Trophoblast cell (in vitro differentiated cells and primary cell): Measurements from ENCODE around the gene CDKL1.

ENCODE experiments used
- DNase-seq, 2 donors: peaks; one replicate each; pipeline ENCODE4 v3.0.0-alpha.2; 2016
- H2AFZ ChIP-seq: 2 replicates; pipeline ENCODE4 v1.6.1; 2013; ENCODE audit warnings: low read length, moderate library complexity, mild to moderate bottlenecking; ENCODE audit not compliant: insufficient read depth, poor library complexity
- H2AK5ac ChIP-seq: 2 replicates; pipeline ENCODE4 v1.6.1; 2013; ENCODE audit warnings: mild to moderate bottlenecking, low read length
- H2BK120ac ChIP-seq: 2 replicates; pipeline ENCODE4 v1.6.1; 2013; ENCODE audit warnings: low read length, mild to moderate bottlenecking, moderate library complexity; ENCODE audit not compliant: insufficient read depth, poor library complexity
- H2BK12ac ChIP-seq: 2 replicates; pipeline ENCODE4 v1.6.1; 2013; ENCODE audit warnings: mild to moderate bottlenecking, low read length, moderate library complexity
- H2BK5ac ChIP-seq: 2 replicates; pipeline ENCODE4 v1.6.1; 2013; ENCODE audit warnings: low read length, low read depth, moderate library complexity, mild to moderate bottlenecking; ENCODE audit not compliant: poor library complexity
- H3K14ac ChIP-seq: 2 replicates; pipeline ENCODE4 v1.6.1; 2013; ENCODE audit warnings: mild to moderate bottlenecking, low read length
- H3K18ac ChIP-seq: 2 replicates; pipeline ENCODE4 v1.6.1; 2013; ENCODE audit warnings: mild to moderate bottlenecking, low read length
- H3K23ac ChIP-seq: 2 replicates; pipeline ENCODE4 v1.6.1; 2013; ENCODE audit warnings: low read length
- H3K27ac ChIP-seq: 2 replicates; pipeline ENCODE4 v1.5.1; 2013; ENCODE audit warnings: low read depth, mild to moderate bottlenecking, inconsistent platforms, low read length, moderate library complexity
- H3K27me3 ChIP-seq: 2 replicates; pipeline ENCODE4 v1.6.1; 2013; ENCODE audit warnings: inconsistent platforms, mild to moderate bottlenecking, low read length, moderate library complexity; ENCODE audit not compliant: insufficient read depth
- H3K36me3 ChIP-seq, 2 experiments: 1 replicate in 1 of 2; 2 replicates in 1 of 2; pipeline ENCODE4 v1.6.1; 2013; ENCODE audit warnings: low read length in 2 of 2, mild to moderate bottlenecking in 2 of 2, moderate library complexity in 1 of 2; ENCODE audit not compliant: insufficient read depth in 2 of 2, control insufficient read depth in 1 of 2
- H3K4ac ChIP-seq: 2 replicates; pipeline ENCODE4 v1.6.1; 2013; ENCODE audit warnings: low read depth, mild to moderate bottlenecking, low read length, moderate library complexity
- H3K4me1 ChIP-seq, 2 experiments: 1 replicate in 1 of 2; 2 replicates in 1 of 2; pipeline ENCODE4 v1.6.1; 2013; ENCODE audit warnings: low read length in 2 of 2, mild to moderate bottlenecking in 2 of 2, moderate library complexity in 1 of 2; ENCODE audit not compliant: insufficient read depth in 2 of 2, control insufficient read depth in 1 of 2
- H3K4me2 ChIP-seq: 2 replicates; pipeline ENCODE4 v1.6.1; 2013; ENCODE audit warnings: inconsistent platforms, mild to moderate bottlenecking, low read length, moderate library complexity
- H3K4me3 ChIP-seq: 2 replicates; pipeline ENCODE4 v1.5.1; 2013; ENCODE audit warnings: mild to moderate bottlenecking, low read depth, low read length, inconsistent platforms
- H3K79me1 ChIP-seq: one replicate; pipeline ENCODE4 v1.6.1; 2013; ENCODE audit warnings: low read length
- H3K79me2 ChIP-seq: 2 replicates; pipeline ENCODE4 v1.6.1; 2013; ENCODE audit warnings: low read length, mild to moderate bottlenecking; ENCODE audit not compliant: control insufficient read depth, insufficient read depth, poor library complexity
- H3K9ac ChIP-seq: 2 replicates; pipeline ENCODE4 v1.6.1; 2013; ENCODE audit warnings: mild to moderate bottlenecking, low read length
- H3K9me3 ChIP-seq: 2 replicates; pipeline ENCODE4 v1.6.1; 2013; ENCODE audit warnings: low read depth, mild to moderate bottlenecking, control low read depth, inconsistent platforms, low read length; ENCODE audit not compliant: insufficient read depth
- H4K12ac ChIP-seq: 2 replicates; pipeline ENCODE4 v1.6.1; 2013; ENCODE audit warnings: low read depth, mild to moderate bottlenecking, low read length, moderate library complexity
- H4K8ac ChIP-seq: 2 replicates; pipeline ENCODE4 v1.6.1; 2013; ENCODE audit warnings: low read depth, mild to moderate bottlenecking, low read length, moderate library complexity
- H4K91ac ChIP-seq: one replicate; pipeline ENCODE4 v1.6.1; 2013; ENCODE audit warnings: low read depth, mild to moderate bottlenecking, low read length, moderate library complexity
- WGBS: extraction: QIAGEN DNeasy Blood & Tissue Kit; methylation state at CpG from one replicate; pipeline ENCODE4 v1.1.7; 2013; ENCODE audit warnings: missing lambda C conversion rate; ENCODE audit not compliant: insufficient read length, insufficient coverage; ENCODE audit errors: extremely low coverage; 5-methylcytosine and 5-hydroxymethylcytosine counted together

CDKL1 gene

DNA sequence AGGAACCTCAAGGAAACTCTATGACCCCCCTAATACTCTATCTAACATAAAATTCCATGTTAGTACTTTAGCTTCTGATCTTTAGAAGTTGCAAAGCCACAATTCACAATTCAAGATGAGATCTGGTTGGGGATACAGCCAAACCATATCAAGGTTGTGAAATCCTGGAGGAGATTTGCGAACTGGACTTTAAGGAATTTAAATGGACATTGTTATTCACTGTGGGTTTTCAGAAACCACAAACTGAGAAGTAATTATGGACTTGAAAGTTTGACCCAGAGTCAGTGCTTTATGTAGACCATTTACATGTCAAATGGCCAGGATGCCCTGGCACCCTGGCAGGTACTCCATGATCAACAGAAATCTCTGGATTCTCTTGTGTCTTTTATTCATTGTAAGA is 14.2 kb upstream of the CDKL1 start:
- Histone ChIP-seq H3K4ac (no peak overlapping the region), H4K8ac (no peak overlapping the region), H3K79me1 (no peaks in the 10 kb centered on the region), H2BK5ac (no peak overlapping the region), H2AK5ac (no peak overlapping the region), H3K27me3 (no peaks in the 10 kb centered on the region), H3K27ac (no peak overlapping the region), H4K12ac (no peak overlapping the region), H2BK12ac (no peak overlapping the region), H4K91ac (no peak overlapping the region), H3K14ac (no peak overlapping the region), H3K23ac (no peak overlapping the region), H2BK120ac (no peak overlapping the region), H3K4me2 (no peak overlapping the region), H3K9me3 (no peaks in the 10 kb centered on the region), H3K4me3 (no peak overlapping the region), H3K18ac (no peak overlapping the region), H3K9ac (no peak overlapping the region), H3K79me2 (no peaks in the 10 kb centered on the region), H3K4me1 (no peaks in the 10 kb centered on the region), H2AFZ (no peak overlapping the region), H3K36me3 (no peaks in the 10 kb centered on the region)
- no CpG with 5 or more reads among the region's 1 CpG for WGBS
- no peak for DNase-seq

DNA sequence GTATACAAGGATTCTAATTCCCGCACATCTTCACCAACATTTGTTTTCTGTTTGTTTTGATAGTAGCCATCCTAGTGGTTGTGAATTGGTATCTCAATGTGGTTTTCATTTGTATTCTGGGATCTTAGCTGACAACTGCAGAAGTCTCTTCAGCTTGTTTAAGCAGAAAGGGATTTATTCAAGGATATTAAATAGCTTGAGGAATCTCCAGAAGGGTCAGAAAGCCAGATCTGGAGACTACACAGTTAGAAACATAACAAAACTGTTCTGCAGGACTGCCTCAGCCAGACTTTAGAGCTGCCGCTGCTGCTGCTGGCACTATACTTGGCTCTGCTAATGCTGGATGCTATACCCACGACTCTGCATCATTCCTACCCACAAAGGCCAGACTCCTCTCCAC is 13.4 kb upstream of the CDKL1 start:
- H3K79me1 ChIP-seq: no peaks in the 10 kb centered on the region
- H2BK5ac ChIP-seq: no peak overlapping the region
- H3K36me3 ChIP-seq: no peaks in the 10 kb centered on the region
- no peak overlapping the region for H3K14ac ChIP-seq
- H3K4me1 ChIP-seq: no peaks in the 10 kb centered on the region
- no peak overlapping the region for H2AFZ ChIP-seq
- H3K79me2 ChIP-seq: no peaks in the 10 kb centered on the region
- no peak overlapping the region for H3K4ac ChIP-seq
- H3K4me2 ChIP-seq: no peak overlapping the region
- no peak overlapping the region for H4K8ac ChIP-seq
- no peak overlapping the region for H3K18ac ChIP-seq
- no peak for DNase-seq
- WGBS: no CpG with 5 or more reads among the region's 3 CpGs
- H3K9ac ChIP-seq: no peak overlapping the region
- no peak overlapping the region for H3K4me3 ChIP-seq
- no peak overlapping the region for H3K23ac ChIP-seq
- H3K9me3 ChIP-seq: no peaks in the 10 kb centered on the region
- H3K27me3 ChIP-seq: no peaks in the 10 kb centered on the region
- no peak overlapping the region for H2BK120ac ChIP-seq
- no peak overlapping the region for H2BK12ac ChIP-seq
- no peak overlapping the region for H4K91ac ChIP-seq
- no peak overlapping the region for H3K27ac ChIP-seq
- H4K12ac ChIP-seq: no peak overlapping the region
- H2AK5ac ChIP-seq: no peak overlapping the region

DNA sequence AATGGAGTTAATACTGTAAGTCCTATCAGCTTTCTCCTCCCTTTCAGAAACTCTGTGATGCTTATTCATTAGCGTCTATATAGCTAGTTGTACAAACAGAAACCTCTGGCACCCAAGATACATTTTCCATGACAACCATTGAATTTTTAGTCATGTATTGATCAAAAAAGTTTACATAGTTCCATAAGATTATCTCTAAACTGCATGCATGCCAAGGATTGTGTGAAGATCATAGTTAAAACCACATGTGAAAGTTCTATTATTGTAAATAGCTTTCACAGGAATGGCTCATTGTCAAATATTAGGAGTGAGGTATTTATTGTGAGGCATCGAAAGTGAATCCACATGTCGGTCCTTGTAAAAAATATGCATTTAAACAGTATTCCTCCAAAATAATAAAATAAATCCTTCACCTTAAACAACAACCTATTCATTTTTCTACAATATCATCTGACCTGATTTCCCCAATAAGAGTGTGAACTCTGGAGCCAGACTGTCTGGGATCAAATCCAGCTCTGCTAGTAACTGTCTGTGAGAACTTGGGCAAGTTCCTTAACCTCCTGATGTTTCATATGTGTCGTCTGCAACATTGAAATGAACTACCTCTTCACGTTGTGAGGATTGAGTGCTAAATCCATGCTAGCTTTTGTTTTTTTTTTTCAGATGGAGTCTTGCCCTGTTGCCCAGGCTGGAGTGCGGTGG is 10.6 kb upstream of the CDKL1 start:
- no peak overlapping the region for H2BK120ac ChIP-seq

DNA sequence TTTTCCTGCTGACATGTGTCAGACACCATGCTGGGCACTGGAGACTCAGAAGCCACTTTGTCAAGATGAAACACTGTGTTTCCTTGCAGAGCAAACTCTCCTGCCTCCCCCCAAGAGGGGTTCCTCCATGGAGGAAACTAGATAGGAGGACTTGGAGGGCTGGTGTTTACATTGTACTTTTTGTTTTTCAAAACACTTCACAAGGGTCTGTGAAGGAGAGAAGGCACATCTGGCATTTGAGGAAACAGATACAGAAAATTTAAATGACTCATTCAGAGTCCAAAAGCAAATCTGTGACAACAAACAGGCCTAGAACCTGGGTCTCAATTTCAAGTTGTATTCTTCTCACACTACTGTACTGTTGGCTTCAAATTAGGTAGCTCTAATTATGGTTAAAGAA is 6.7 kb upstream of the CDKL1 start:
- Histone ChIP-seq H3K4me1 (peaks cover 0 to 2% of the 10 kb centered on the region in 2 experiments), H3K79me1 (no peaks in the 10 kb centered on the region)

More for the DNA sequence above, 10.6 kb upstream of the CDKL1 start:
- WGBS: no CpG with 5 or more reads among the region's 6 CpGs
- no peak for DNase-seq
- no peak overlapping the region for H4K8ac ChIP-seq
- H4K12ac ChIP-seq: no peak overlapping the region
- H3K9ac ChIP-seq: no peak overlapping the region
- no peaks in the 10 kb centered on the region for H3K27me3 ChIP-seq
- H3K14ac ChIP-seq: no peak overlapping the region
- no peak overlapping the region for H3K23ac ChIP-seq
- H3K9me3 ChIP-seq: no peaks in the 10 kb centered on the region
- H3K79me2 ChIP-seq: no peaks in the 10 kb centered on the region
- no peak overlapping the region for H2AFZ ChIP-seq
- no peak overlapping the region for H2BK12ac ChIP-seq
- no peak overlapping the region for H2AK5ac ChIP-seq
- H3K27ac ChIP-seq: no peak overlapping the region
- H4K91ac ChIP-seq: no peak overlapping the region
- no peak overlapping the region for H3K4me3 ChIP-seq
- H3K4ac ChIP-seq: no peak overlapping the region
- no peaks in the 10 kb centered on the region for H3K36me3 ChIP-seq
- peaks cover 0 to 2% of the 10 kb centered on the region in 2 experiments for H3K4me1 ChIP-seq
- H3K79me1 ChIP-seq: no peaks in the 10 kb centered on the region
- H3K4me2 ChIP-seq: no peak overlapping the region
- no peak overlapping the region for H2BK5ac ChIP-seq
- H3K18ac ChIP-seq: no peak overlapping the region

More for the DNA sequence above, 6.7 kb upstream of the CDKL1 start:
- H3K79me2 ChIP-seq: no peaks in the 10 kb centered on the region
- H2AFZ ChIP-seq: no peak overlapping the region
- no peak overlapping the region for H3K23ac ChIP-seq
- no peak overlapping the region for H2BK120ac ChIP-seq
- H4K12ac ChIP-seq: no peak overlapping the region
- H3K14ac ChIP-seq: no peak overlapping the region
- no peak overlapping the region for H4K91ac ChIP-seq
- DNase-seq: no peak
- H3K18ac ChIP-seq: no peak overlapping the region
- no peaks in the 10 kb centered on the region for H3K36me3 ChIP-seq
- H2BK12ac ChIP-seq: no peak overlapping the region
- no peak overlapping the region for H2BK5ac ChIP-seq
- no peak overlapping the region for H3K27ac ChIP-seq
- no peak overlapping the region for H2AK5ac ChIP-seq
- H3K4me3 ChIP-seq: no peak overlapping the region
- H3K9me3 ChIP-seq: no peaks in the 10 kb centered on the region
- H3K4ac ChIP-seq: no peak overlapping the region
- no peaks in the 10 kb centered on the region for H3K27me3 ChIP-seq
- no peak overlapping the region for H3K9ac ChIP-seq
- H3K4me2 ChIP-seq: no peak overlapping the region
- no peak overlapping the region for H4K8ac ChIP-seq
